ENCODE measurements around the gene EXOC6B.

EXOC6B gene

DNA sequence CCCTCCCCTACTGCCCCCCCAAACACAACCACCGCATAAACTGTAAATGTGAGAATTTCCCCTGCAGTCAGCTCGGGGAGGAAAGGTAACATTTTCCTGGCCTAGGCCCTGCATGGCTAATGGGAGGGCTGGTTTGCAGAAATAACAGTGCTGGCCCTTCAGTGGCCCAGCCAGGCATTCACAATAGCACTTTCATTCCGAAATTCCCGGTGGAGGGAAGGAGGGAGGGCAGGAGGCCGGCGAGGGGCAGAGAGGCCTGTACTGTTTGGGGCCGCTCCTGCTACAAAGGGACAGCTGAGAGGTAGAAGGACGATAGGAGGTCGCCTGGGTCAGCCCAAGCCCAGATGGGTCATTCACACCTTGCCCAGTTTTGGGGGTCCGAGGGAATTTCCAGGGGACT, 689.5 kb downstream of the EXOC6B start:
- TF ChIP-seq, protein P1, sequence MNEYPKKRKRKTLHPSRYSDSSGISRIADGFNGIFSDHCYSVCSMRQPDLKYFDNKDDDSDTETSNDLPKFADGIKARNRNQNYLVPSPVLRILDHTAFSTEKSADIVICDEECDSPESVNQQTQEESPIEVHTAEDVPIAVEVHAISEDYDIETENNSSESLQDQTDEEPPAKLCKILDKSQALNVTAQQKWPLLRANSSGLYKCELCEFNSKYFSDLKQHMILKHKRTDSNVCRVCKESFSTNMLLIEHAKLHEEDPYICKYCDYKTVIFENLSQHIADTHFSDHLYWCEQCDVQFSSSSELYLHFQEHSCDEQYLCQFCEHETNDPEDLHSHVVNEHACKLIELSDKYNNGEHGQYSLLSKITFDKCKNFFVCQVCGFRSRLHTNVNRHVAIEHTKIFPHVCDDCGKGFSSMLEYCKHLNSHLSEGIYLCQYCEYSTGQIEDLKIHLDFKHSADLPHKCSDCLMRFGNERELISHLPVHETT (tag by site-specific recombination; IDR thresholded peaks at IDR 0.05) = no peak
- POLR2A ChIA-PET = no interaction called here

DNA sequence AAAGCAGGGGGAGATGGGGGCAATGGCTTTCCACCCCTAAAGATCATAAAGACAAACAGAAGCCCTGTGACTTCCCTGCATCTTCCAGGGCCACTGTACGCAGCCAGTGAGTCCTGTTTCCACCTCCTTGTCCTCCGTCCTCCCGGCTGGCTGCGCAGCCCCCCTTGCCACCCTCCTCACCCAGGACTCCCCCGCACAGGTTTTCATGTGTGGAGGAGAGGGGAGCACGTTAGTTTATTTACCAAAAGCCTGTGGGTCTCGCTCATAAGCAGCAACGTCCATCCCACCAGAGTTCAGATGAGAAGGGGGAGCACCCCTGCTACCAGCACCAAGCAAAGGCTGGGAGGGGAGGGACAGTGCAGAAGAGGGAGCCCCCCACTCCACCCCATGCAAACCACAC, 689.9 kb downstream of the EXOC6B start:
- POLR2A ChIA-PET = no interaction called here

More for the DNA sequence above, 689.5 kb downstream of the EXOC6B start:
- H3K4me1 ChIP-seq (ENCODE audit: control insufficient read depth, insufficient read depth, low read length) = no peaks in the 10 kb centered on the region
- H3K36me3 ChIP-seq (ENCODE audit: control insufficient read depth in 2 of 2, insufficient read depth in 1 of 2, low read length in 2 of 2) = peaks cover 0 to 31% of the 10 kb centered on the region in 2 experiments; a peak in 1 of 3 replicates
- no peaks in the 10 kb centered on the region for H3K9me3 ChIP-seq (ENCODE audit: control insufficient read depth, insufficient read depth, low read depth, low read length)
- CTCF ChIA-PET = interaction anchor here (2.1 kb wide), 1 partner anchor 212 kb away, joined by 13 read pairs; no protein-coding TSS in a partner anchor
- H3K27ac ChIP-seq (ENCODE audit: extremely low read depth, low read depth, low read length) = no peak overlapping the region
- H3K4me3 ChIP-seq (ENCODE audit: low read depth, low read length) = no peak overlapping the region

DNA sequence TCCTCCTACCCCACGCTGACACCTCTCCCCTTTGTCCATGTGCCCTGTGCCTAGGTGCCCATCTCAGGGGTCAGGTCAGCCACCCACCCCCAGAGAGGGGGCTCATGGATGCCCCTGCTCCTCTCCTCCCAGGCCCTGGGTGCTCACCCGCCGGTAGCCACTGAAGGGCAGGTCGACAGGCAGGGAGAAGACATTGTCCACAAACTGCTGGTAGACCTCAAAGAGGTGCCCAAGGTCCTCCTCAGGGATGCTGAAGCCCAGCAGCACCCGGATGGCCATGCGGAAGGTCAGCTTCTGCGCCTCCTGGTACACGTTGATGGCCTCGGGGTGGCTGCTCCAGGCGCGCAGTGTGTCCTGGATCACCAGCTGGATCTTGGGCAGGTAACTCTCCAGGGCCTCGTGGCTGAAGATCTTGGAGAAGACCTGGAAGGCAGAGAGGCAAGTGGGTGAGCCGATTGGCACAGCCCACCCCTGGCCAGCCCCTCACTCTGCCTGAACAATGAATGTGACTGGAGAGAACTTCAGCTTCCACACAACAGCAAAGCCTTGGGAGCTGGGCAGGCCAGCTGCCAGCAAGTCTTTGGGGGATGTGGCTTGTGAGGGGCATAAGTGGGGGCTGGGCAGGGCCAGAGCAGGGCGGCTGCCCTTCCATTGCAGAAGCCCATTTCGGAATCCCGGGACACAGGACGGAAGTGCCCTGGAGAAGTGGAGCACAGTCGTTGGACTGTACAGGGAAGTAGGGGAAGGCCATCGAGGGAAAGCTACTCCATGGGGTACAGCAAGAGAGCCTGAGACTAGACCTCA, 690.6 kb downstream of the EXOC6B start:
- Histone ChIP-seq H3K36me3 (ENCODE audit: control insufficient read depth in 2 of 2, insufficient read depth in 1 of 2, low read length in 2 of 2) (peaks cover 0 to 31% of the 10 kb centered on the region in 2 experiments; a peak in 1 of 3 replicates), H3K27ac (ENCODE audit: extremely low read depth, low read depth, low read length) (no peak overlapping the region), H3K4me1 (ENCODE audit: control insufficient read depth, insufficient read depth, low read length) (no peaks in the 10 kb centered on the region), H3K4me3 (ENCODE audit: low read depth, low read length) (no peak overlapping the region), H3K9me3 (ENCODE audit: control insufficient read depth, insufficient read depth, low read depth, low read length) (no peaks in the 10 kb centered on the region)
- TF ChIP-seq ZNF416 (tag by site-specific recombination; IDR thresholded peaks at IDR 0.05) = no peak
- no peak for TF ChIP-seq ZNF48 (tag by site-specific recombination; IDR thresholded peaks at IDR 0.05)
- TF ChIP-seq ZNF341 (tag by site-specific recombination; IDR thresholded peaks at IDR 0.05; ENCODE audit: low read depth) = no peak
- TF ChIP-seq, protein P2, sequence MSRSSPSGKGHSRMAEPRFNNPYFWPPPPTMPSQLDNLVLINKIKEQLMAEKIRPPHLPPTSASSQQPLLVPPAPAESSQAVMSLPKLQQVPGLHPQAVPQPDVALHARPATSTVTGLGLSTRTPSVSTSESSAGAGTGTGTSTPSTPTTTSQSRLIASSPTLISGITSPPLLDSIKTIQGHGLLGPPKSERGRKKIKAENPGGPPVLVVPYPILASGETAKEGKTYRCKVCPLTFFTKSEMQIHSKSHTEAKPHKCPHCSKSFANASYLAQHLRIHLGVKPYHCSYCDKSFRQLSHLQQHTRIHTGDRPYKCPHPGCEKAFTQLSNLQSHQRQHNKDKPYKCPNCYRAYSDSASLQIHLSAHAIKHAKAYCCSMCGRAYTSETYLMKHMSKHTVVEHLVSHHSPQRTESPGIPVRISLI (tag by site-specific recombination; IDR thresholded peaks at IDR 0.05) = no peak
- no peak for TF ChIP-seq ZNF624 (tag by site-specific recombination; IDR thresholded peaks at IDR 0.05)
- no peak for TF ChIP-seq WT1 (tag by site-specific recombination; IDR thresholded peaks at IDR 0.05)
- TF ChIP-seq SCRT2 (tag by site-specific recombination; IDR thresholded peaks at IDR 0.05) = no peak
- no peak for TF ChIP-seq ZNF596 (tag by site-specific recombination; IDR thresholded peaks at IDR 0.05)
- ChIA-PET POLR2A (no interaction called here), CTCF (no interaction called here)

More for the DNA sequence above, 689.9 kb downstream of the EXOC6B start:
- Histone ChIP-seq H3K36me3 (ENCODE audit: control insufficient read depth in 2 of 2, insufficient read depth in 1 of 2, low read length in 2 of 2) (peaks cover 0 to 31% of the 10 kb centered on the region in 2 experiments; a peak in 1 of 3 replicates), H3K27ac (ENCODE audit: extremely low read depth, low read depth, low read length) (no peak overlapping the region), H3K4me3 (ENCODE audit: low read depth, low read length) (no peak overlapping the region), H3K4me1 (ENCODE audit: control insufficient read depth, insufficient read depth, low read length) (no peaks in the 10 kb centered on the region), H3K9me3 (ENCODE audit: control insufficient read depth, insufficient read depth, low read depth, low read length) (no peaks in the 10 kb centered on the region)
- CTCF ChIA-PET = no interaction called here
- TF ChIP-seq ZNF629 (tag by site-specific recombination; IDR thresholded peaks at IDR 0.05) (no peak), ZNF530 (tag by site-specific recombination; IDR thresholded peaks at IDR 0.05; ENCODE audit: low read depth) (no peak), OSR2 (tag by site-specific recombination; IDR thresholded peaks at IDR 0.05) (no peak), ZNF670 (tag by site-specific recombination; IDR thresholded peaks at IDR 0.05; ENCODE audit: low read depth) (no peak), ZNF571 (tag by site-specific recombination; IDR thresholded peaks at IDR 0.05) (no peak)

DNA sequence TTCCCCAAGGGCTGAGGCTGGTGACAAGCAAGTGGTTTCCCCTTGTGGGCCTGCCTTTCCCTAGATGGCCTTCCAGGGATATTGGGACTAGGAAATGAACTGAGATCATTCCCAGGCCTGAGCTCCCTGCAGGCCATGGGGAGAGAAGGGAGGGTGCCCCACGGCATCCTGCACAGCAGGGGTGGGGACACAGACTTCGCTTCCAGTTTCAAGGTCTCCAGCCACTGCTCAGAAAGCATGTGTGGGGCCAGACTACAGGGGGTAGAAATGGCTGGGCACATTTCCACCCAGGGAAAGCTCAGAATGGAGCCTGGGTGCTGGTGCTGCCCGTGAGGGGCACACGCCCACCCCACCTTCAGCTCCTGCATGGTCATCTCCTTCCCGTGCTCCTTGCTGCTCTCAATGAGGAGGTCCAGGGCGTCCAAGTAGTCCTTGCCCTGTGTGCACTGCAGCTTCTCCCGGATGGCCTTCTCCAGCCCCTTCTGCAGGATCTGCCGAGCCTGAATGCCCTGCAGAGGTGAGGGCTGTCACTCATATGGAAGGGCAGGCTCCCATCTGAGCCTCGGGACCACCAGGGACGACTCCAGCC, 691.3 kb downstream of the EXOC6B start:
- no peak overlapping the region for H3K4me3 ChIP-seq (ENCODE audit: low read depth, low read length)
- no peaks in the 10 kb centered on the region for H3K9me3 ChIP-seq (ENCODE audit: control insufficient read depth, insufficient read depth, low read depth, low read length)
- CTCF ChIA-PET = no interaction called here
- H3K4me1 ChIP-seq (ENCODE audit: control insufficient read depth, insufficient read depth, low read length) = no peaks in the 10 kb centered on the region
- TF ChIP-seq BCL11A (tag by site-specific recombination; IDR thresholded peaks at IDR 0.05; ENCODE audit: low read depth) = no peak
- no peak for TF ChIP-seq ZNF48 (tag by site-specific recombination; IDR thresholded peaks at IDR 0.05)
- no peak for TF ChIP-seq ZNF549 (tag by site-specific recombination; IDR thresholded peaks at IDR 0.05)
- no peak for TF ChIP-seq BCL11B (tag by site-specific recombination; IDR thresholded peaks at IDR 0.05; ENCODE audit: low read depth)
- no peak for TF ChIP-seq ZNF514 (tag by site-specific recombination; IDR thresholded peaks at IDR 0.05)
- TF ChIP-seq ZNF580 (tag by site-specific recombination; IDR thresholded peaks at IDR 0.05) = no peak
- TF ChIP-seq ZNF785 (tag by site-specific recombination; IDR thresholded peaks at IDR 0.05) = no peak
- no peak for TF ChIP-seq ZBTB6 (tag by site-specific recombination; IDR thresholded peaks at IDR 0.05)
- no peak for TF ChIP-seq ZNF561 (tag by site-specific recombination; IDR thresholded peaks at IDR 0.05; ENCODE audit: borderline replicate concordance)
- no peak overlapping the region for H3K27ac ChIP-seq (ENCODE audit: extremely low read depth, low read depth, low read length)
- POLR2A ChIA-PET = no interaction called here
- H3K36me3 ChIP-seq (ENCODE audit: control insufficient read depth in 2 of 2, insufficient read depth in 1 of 2, low read length in 2 of 2) = peaks cover 0 to 31% of the 10 kb centered on the region in 2 experiments; a peak in 1 of 3 replicates
